H9 (cell line): Measurements from ENCODE around the gene TMEM158. TPM values are rescaled to one million over a fixed set of nuclear protein-coding genes. Genes with fewer than 3 reads are reported as not detected.

Experiments
- DNase-seq: peaks from one replicate; pipeline ENCODE4 v3.0.0-alpha.2; 2017
- H2AFZ ChIP-seq: one replicate; pipeline ENCODE4 v1.6.1; 2013; ENCODE audit warnings: mild to moderate bottlenecking, low read length, control low read depth, moderate library complexity
- H2AK5ac ChIP-seq: 2 replicates; pipeline ENCODE4 v1.6.1; 2013; ENCODE audit warnings: low read length, control low read depth, mixed read lengths; ENCODE audit not compliant: insufficient read length
- H2BK120ac ChIP-seq: one replicate; pipeline ENCODE4 v1.6.1; 2013; ENCODE audit warnings: low read depth, mild to moderate bottlenecking, low read length, control low read depth, inconsistent platforms; ENCODE audit not compliant: poor library complexity, severe bottlenecking
- H2BK12ac ChIP-seq: 2 replicates; pipeline ENCODE4 v1.6.1; 2013; ENCODE audit warnings: low read length, control low read depth, mixed read lengths, low read depth; ENCODE audit not compliant: insufficient read length
- H2BK15ac ChIP-seq: 2 replicates; pipeline ENCODE4 v1.6.1; 2013; ENCODE audit warnings: low read depth, low read length, control low read depth
- H2BK20ac ChIP-seq: one replicate; pipeline ENCODE4 v1.6.1; 2013; ENCODE audit warnings: low read depth, mild to moderate bottlenecking, low read length, control low read depth, inconsistent platforms; ENCODE audit not compliant: poor library complexity, severe bottlenecking
- H2BK5ac ChIP-seq: 2 replicates; pipeline ENCODE4 v1.6.1; 2013; ENCODE audit warnings: low read length, control low read depth, mixed read lengths; ENCODE audit not compliant: insufficient read length
- H3K14ac ChIP-seq: 2 replicates; pipeline ENCODE4 v1.6.1; 2013; ENCODE audit warnings: low read length, control low read depth; ENCODE audit not compliant: insufficient read depth
- H3K18ac ChIP-seq: 2 replicates; pipeline ENCODE4 v1.6.1; 2013; ENCODE audit warnings: low read depth, mild to moderate bottlenecking, mixed read lengths, low read length, control low read depth; ENCODE audit not compliant: insufficient read length
- H3K23ac ChIP-seq: 2 replicates; pipeline ENCODE4 v1.6.1; 2013; ENCODE audit warnings: low read length, control low read depth, mixed read lengths, low read depth; ENCODE audit not compliant: insufficient read length
- H3K23me2 ChIP-seq: 2 replicates; pipeline ENCODE4 v1.6.1; 2013; ENCODE audit warnings: low read depth, mild to moderate bottlenecking, mixed read lengths, low read length, control low read depth; ENCODE audit not compliant: insufficient read length, poor library complexity, severe bottlenecking
- H3K27ac ChIP-seq: 2 replicates; pipeline ENCODE4 v1.5.1; 2013; ENCODE audit warnings: low read length, control low read depth, mixed read lengths, low read depth; ENCODE audit not compliant: insufficient read length
- H3K27me3 ChIP-seq: 2 replicates; pipeline ENCODE4 v1.6.1; 2013; ENCODE audit warnings: low read length, control low read depth, inconsistent platforms; ENCODE audit not compliant: insufficient read depth
- H3K4ac ChIP-seq: 2 replicates; pipeline ENCODE4 v1.6.1; 2013; ENCODE audit warnings: low read depth, mild to moderate bottlenecking, control low read depth, inconsistent platforms, low read length, moderate library complexity
- H3K4me1 ChIP-seq: 2 replicates; pipeline ENCODE4 v1.6.1; 2013; ENCODE audit warnings: low read length, control low read depth, inconsistent platforms; ENCODE audit not compliant: insufficient read depth
- H3K4me2 ChIP-seq: 2 replicates; pipeline ENCODE4 v1.6.1; 2013; ENCODE audit warnings: low read length, control low read depth, mixed read lengths; ENCODE audit not compliant: insufficient read length, insufficient read depth
- H3K56ac ChIP-seq: 2 replicates; pipeline ENCODE4 v1.6.1; 2013; ENCODE audit warnings: low read depth, mild to moderate bottlenecking, mixed read lengths, low read length, control low read depth; ENCODE audit not compliant: insufficient read length
- H3K79me1 ChIP-seq: 2 replicates; pipeline ENCODE4 v1.6.1; 2013; ENCODE audit warnings: low read depth, mild to moderate bottlenecking, moderate library complexity, low read length, control low read depth, inconsistent platforms; ENCODE audit not compliant: insufficient read depth, poor library complexity, severe bottlenecking
- H3K79me2 ChIP-seq: 2 replicates; pipeline ENCODE4 v1.6.1; 2013; ENCODE audit warnings: low read length, control low read depth, inconsistent platforms; ENCODE audit not compliant: insufficient read depth
- H3K9ac ChIP-seq: 2 replicates; pipeline ENCODE4 v1.6.1; 2013; ENCODE audit warnings: low read length, control low read depth, mixed read lengths; ENCODE audit not compliant: insufficient read length; ENCODE audit errors: extremely low read depth
- H3K9me3 ChIP-seq: one replicate; pipeline ENCODE4 v1.6.1; 2013; ENCODE audit warnings: low read depth, low read length, inconsistent platforms; ENCODE audit not compliant: control insufficient read depth
- H3T11ph ChIP-seq: one replicate; pipeline ENCODE4 v1.6.1; 2013; ENCODE audit warnings: mild to moderate bottlenecking, low read length, control low read depth, inconsistent platforms
- H4K20me1 ChIP-seq: one replicate; pipeline ENCODE4 v1.6.1; 2013; ENCODE audit not compliant: control insufficient read depth, insufficient read length, insufficient read depth
- H4K5ac ChIP-seq: 2 replicates; pipeline ENCODE4 v1.6.1; 2013; ENCODE audit warnings: low read depth, mild to moderate bottlenecking, mixed read lengths, low read length, control low read depth; ENCODE audit not compliant: insufficient read length
- H4K8ac ChIP-seq: replicated peaks from 2 replicates; pipeline ENCODE4 v1.6.1; 2013; ENCODE audit warnings: low read length, control low read depth, mixed read lengths, low read depth; ENCODE audit not compliant: insufficient read length
- H4K91ac ChIP-seq: 2 replicates; pipeline ENCODE4 v1.6.1; 2013; ENCODE audit warnings: low read depth, mild to moderate bottlenecking, moderate library complexity, mixed read lengths, low read length, control low read depth; ENCODE audit not compliant: insufficient read length
- H3K27ac Mint-ChIP-seq, 3 experiments: 2 replicates in 2 of 3; 3 replicates in 1 of 3; pipeline ENCODE4 v1.8.0; 2020 to 2021; ENCODE audit warnings: mixed read lengths in 3 of 3, mild to moderate bottlenecking in 1 of 3, moderate library complexity in 1 of 3
- H3K27me3 Mint-ChIP-seq: 2 replicates; pipeline ENCODE4 v1.8.0; 2021; ENCODE audit warnings: low read depth, mild to moderate bottlenecking, moderate library complexity, mixed read lengths
- H3K36me3 Mint-ChIP-seq, 3 experiments: 2 replicates in 2 of 3; 3 replicates in 1 of 3; pipeline ENCODE4 v1.8.0; 2020 to 2021; ENCODE audit warnings: low read depth in 3 of 3, mixed read lengths in 3 of 3; ENCODE audit not compliant: insufficient read depth in 1 of 3
- H3K4me1 Mint-ChIP-seq, 2 experiments: 2 replicates each; pipeline ENCODE4 v1.8.0; 2020; ENCODE audit warnings: mixed read lengths in 2 of 2
- H3K4me3 Mint-ChIP-seq, 2 experiments: 2 replicates in 1 of 2; 3 replicates in 1 of 2; pipeline ENCODE4 v1.8.0; 2020 to 2021; ENCODE audit warnings: mild to moderate bottlenecking in 2 of 2, mixed read lengths in 2 of 2, moderate library complexity in 1 of 2
- H3K9me3 Mint-ChIP-seq, 2 experiments: 2 replicates in 1 of 2; 3 replicates in 1 of 2; pipeline ENCODE4 v1.8.0; 2020; ENCODE audit warnings: mild to moderate bottlenecking in 2 of 2, mixed read lengths in 2 of 2, moderate library complexity in 1 of 2
- CTCF ChIP-seq: fragments of 200-600 bp; sonication (generic); conservative IDR thresholded peaks from 3 replicates; pipeline ENCODE4 v1.8.0; 2021; ENCODE audit warnings: antibody characterized with exemption, mild to moderate bottlenecking
- WGBS: extraction: QIAGEN DNeasy Blood & Tissue Kit; methylation state at CpG from one replicate; pipeline ENCODE4 v1.1.7; 2013; ENCODE audit warnings: missing lambda C conversion rate, low lambda C conversion rate, mixed read lengths; ENCODE audit not compliant: insufficient read length; ENCODE audit errors: extremely low coverage; 5-methylcytosine and 5-hydroxymethylcytosine counted together
- total RNA-seq: library from RNA; stranded (reverse); gene quantifications from 2 replicates; pipeline ENCODE4 v1.2.1, GENCODE V29; 2021

The TMEM158 gene
- total RNA-seq, 1 experiment from 2014 or later: 29.1 TPM

DNA sequence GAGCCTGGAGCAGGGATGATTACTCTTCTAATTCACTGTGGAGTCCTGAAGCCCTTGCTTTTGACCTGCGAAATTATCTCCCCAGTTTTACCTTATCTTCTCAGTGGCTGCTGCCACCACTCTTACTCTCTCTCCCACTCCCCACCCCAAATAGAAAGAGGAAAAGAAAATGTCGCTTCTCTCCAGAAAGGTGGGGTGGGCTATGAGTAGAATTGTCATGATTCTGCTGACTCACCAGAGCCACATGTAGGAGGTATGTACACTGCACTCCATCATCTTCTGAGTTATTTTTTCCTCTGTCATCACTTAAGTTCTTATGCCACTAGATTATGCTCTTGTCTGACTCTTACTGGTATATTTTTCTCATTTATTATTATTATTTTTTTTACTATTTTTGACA is 43.9 kb upstream of the TMEM158 start:
- H3K23ac ChIP-seq: no peak overlapping the region
- TF ChIP-seq CTCF: no peak
- DNase-seq: no peak

More for the DNA sequence above, 43.9 kb upstream of the TMEM158 start:
- Histone ChIP-seq H3K14ac (no peak overlapping the region), H2AFZ (no peak overlapping the region), H2BK120ac (no peak overlapping the region), H3K4me1 (no peaks in the 10 kb centered on the region; the same call in 1 of the 2 replicates), H2BK15ac (no peak overlapping the region), H4K5ac (no peak overlapping the region), H3K79me1 (no peaks in the 10 kb centered on the region), H3K27me3 (no peaks in the 10 kb centered on the region), H4K8ac (no peak overlapping the region), H3K9ac (no peak overlapping the region), H3K18ac (no peak overlapping the region), H4K91ac (no peak overlapping the region), H3K56ac (no peak overlapping the region), H2AK5ac (no peak overlapping the region), H2BK20ac (no peak overlapping the region), H4K20me1 (no peaks in the 10 kb centered on the region), H3K4ac (no peak overlapping the region), H2BK12ac (no peak overlapping the region), H2BK5ac (no peak overlapping the region), H3K79me2 (no peaks in the 10 kb centered on the region), H3T11ph (no peak overlapping the region), H3K23me2 (no peaks in the 10 kb centered on the region), H3K27ac (no peak overlapping the region), H3K4me2 (no peak overlapping the region), H3K9me3 (no peaks in the 10 kb centered on the region)
- peaks cover 16% of the 10 kb centered on the region for H3K27me3 Mint-ChIP-seq
- no CpG with 5 or more reads among the region's 2 CpGs for WGBS
- no peak overlapping the region for H3K4me3 Mint-ChIP-seq
- peaks cover 35 to 37% of the 10 kb centered on the region in 2 experiments for H3K4me1 Mint-ChIP-seq
- H3K27ac Mint-ChIP-seq: no peak overlapping the region
- no peaks in the 10 kb centered on the region for H3K9me3 Mint-ChIP-seq
- no peaks in the 10 kb centered on the region for H3K36me3 Mint-ChIP-seq
